Cardiac septum (tissue), 1 donor: Measurements from ENCODE around the gene CNTN4. TPM values are rescaled to one million over a fixed set of nuclear protein-coding genes. Genes with fewer than 3 reads are reported as not detected.

Experiments
- DNase-seq: peaks from one replicate; pipeline ENCODE4 v3.0.0-alpha.2; 2020; ENCODE audit warnings: low spot score
- intact Hi-C: fragments of 100-400 bp; cut with DNase I; formaldehyde crosslinking; loops from one replicate; pipeline ENCODE4 v1.14.0; 2022
- total RNA-seq: library from RNA; stranded (reverse); fragmentation: NEBNext Ultra II Directional; extraction: Animal tissue kit (Norgen Biotek cat#: 25700); gene quantifications from one replicate; pipeline ENCODE4 v1.2.1, GENCODE V29; 2021
- donor health status: DM: no; HTN: no; CAD: no.

CNTN4 gene
- total RNA-seq, 1 donor from 2014 or later = 2.8 TPM

DNA sequence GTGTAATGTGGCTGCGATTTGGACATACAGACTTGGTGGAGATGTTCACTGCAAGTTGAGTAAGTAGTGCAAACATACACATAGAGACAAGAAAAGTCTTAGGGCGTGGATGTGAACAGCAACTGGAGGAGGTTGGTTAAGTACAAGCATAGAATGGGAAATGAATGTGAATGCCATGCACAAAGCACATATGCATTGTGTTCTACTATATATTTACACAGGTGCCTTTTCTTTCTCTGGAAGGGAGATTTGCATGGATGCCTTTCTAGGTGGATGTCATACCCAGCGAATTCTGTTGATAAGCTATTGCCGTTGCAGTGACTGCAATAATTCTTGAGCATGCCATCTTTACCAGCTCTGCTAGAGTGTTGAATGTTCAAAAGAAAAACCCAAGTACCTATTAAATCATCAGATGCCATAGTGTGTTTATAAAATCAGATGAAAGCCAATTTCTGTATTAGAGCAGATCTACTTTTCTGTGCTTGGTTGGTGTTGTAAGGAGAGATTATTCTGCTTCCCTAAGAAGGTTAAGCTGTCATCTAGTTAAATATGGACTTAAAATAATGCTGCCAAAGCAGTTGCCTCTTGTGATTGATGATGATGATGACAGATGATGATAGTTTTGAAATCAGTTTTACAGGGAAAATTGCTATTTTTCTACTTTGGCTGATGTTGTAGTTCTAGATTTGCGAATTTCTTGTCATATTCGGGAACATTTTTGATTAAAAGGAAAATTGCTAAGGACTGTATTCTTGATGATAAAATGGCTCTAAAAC, 148.4 kb downstream of the CNTN4 start:
- no peak for DNase-seq
- intact Hi-C loops = no loop called here

DNA sequence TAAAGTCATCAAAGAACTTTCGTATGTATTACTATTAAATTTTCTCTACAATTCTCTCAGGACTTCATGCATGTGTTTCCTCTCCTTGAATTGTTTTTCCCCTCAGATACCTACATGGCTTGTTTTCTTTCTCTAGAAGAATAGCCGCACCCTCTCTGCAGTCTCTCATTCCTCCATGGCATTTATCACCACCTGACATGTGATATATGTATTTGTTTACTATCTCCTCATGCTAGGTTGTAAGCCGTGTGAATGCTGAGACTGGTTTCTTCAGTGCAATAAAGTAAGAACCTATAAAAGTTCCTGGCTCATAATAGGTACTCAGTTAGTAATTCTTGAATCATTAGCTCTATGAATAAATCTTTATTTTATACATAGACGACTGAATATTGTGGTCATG, 149.2 kb downstream of the CNTN4 start:
- DNase-seq = no peak
- intact Hi-C loops = no loop called here

DNA sequence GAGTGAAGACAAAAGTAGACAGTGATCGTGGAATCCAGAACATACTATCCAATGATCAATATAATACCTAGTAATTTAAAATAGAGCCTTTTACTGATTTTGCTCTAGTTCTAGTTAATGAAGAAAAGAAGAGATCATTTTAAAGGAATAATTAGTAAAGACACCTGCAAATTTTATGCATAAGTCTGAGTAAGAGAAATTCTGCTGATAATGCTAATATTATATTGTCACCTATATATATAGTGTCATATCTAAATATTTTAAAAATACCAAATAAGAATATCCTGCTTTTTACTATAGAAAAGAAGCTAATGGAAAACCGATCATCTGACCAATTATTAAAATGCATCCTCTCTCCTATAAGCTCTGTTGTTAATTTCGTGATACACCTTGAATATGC, 152.1 kb downstream of the CNTN4 start:
- intact Hi-C loops = no loop called here
- no peak for DNase-seq

DNA sequence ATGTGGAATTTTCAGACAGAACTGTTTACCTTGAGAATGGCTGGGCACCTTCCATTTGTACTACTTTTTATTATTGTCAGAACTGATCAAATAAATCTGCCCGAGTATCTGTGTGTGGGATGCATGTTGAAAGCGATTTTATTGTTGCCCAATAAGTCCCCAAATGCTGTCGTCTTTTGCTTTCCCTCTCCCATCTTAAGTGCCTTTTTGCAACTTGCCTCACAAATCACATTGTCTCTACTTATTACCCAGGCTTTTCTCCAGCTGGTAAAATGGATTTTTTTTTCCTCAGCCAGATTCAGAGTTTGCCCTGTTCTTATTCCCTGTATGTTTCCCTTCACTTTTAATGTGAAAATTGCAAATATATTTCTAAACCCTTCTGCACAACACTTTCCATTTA, 163.1 kb downstream of the CNTN4 start:
- intact Hi-C loops = no loop called here
- DNase-seq = no peak

DNA sequence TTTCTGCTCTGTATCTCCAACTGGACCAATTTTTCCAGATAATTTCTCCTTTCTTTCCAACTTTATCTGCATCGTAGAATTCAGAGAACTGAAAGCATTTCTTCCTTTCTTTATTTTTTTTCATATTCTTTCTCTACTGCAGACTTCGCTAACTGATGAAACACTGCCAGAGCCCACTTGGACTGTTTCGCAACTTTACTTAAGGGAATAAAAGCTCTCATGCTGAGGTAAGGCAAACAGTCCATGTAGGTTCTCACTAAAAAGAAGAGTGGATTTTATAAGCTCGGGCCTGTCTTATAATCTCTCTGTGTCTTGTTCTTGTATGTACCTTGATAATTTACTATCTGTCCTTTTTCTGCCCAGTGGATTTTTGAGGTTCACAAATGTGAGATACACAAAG, 163.5 kb downstream of the CNTN4 start:
- intact Hi-C loops = no loop called here
- no peak for DNase-seq

DNA sequence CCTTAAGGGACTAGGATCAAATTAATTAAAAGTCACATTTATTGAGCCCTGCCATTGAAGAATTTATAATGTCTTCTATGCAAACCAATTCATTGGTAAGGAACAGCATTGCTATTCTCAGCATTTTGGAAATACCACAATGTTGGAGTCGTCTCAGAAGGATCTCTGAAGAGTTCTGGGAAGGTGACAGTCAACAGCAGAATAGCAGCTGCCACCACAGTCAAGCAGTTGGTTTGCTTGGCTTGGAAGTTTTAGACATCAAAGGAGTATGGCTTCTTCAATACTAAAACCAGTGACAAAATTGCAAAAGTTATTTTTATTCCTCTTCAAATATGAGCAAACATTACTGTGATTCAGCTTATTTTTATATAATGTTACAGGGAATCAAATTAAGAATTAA, 167.9 kb downstream of the CNTN4 start:
- intact Hi-C loops = no loop called here

DNA sequence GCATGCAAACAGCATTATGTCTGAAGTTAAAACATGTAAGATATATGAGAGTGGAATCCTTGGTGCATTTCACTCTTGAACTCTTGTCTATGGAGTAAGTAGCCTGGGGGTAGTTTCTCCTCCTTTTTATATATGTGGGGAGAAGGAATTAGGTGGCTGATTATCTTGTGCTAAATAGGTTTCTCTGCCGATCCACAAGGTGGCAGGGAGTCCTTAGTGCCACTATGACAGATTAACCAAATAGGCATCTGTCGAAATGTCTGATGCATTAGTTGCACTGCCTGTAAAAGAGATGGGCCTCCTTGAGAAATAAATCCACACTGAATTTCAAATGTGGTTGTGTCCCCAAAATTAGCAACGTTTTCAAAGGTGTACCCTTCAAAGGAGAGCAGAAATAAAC, 170.1 kb downstream of the CNTN4 start:
- intact Hi-C loops = no loop called here
- no peak for DNase-seq

More for the DNA sequence above, 167.9 kb downstream of the CNTN4 start:
- no peak for DNase-seq

DNA sequence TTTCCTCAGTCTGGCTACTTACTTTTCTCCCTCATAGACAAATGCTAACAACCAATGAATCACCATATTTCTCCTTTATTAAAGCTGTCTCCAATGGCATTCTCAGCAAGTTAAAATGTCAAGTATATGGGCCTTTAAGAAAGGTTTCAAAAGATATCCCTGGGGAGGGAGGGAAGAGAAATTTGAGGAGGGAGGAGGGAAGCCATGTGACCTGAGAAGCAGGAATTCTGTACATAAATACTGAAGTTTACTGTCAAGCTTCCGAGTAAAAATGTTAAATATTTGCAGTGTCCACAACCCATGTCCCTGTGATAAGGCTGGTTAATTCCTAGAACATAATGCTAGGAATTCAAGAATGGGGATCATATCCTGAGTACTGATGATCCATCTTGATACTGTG, 175.9 kb downstream of the CNTN4 start:
- intact Hi-C loops = no loop called here

DNA sequence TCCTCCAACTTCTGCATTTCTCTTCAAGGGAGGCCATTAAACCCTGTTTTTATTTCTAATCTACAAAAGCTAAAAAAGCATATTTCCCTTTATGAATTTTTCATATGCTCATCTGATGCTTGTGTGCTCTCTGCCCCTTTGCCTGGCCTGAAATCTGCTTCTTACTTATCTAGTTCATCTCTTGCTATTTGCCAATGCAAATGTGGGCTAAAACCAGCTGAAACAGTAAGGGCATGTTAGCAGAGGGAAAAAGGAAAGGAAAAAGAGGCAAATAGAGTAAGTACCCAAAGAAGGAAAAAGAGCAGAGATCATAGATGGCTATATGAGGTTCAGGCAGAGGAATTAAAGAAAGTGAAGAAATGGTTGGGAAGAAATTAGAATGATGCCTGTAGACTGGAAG, 185.2 kb downstream of the CNTN4 start:
- intact Hi-C loops = no loop called here

More for the DNA sequence above, 175.9 kb downstream of the CNTN4 start:
- no peak for DNase-seq

DNA sequence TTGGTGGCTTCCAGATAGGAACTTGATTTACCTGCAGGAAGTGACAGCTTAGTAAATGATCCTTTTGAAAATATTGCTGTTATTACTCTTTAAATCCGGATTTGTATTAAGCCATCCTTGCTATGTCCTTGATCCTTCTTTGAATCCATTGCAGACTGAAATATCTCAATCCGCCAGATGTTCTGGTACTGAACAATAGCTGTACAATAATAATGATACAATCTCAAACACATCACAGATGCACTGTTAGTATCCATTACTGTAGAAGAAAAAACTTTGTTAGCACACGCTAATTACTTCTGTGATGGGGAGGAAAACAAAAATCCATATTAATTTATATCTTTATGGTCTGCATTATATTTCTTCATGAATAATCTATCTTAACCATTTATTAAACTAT, 202.3 kb downstream of the CNTN4 start:
- no peak for DNase-seq
- intact Hi-C loops = no loop called here

More for the DNA sequence above, 185.2 kb downstream of the CNTN4 start:
- DNase-seq = no peak

DNA sequence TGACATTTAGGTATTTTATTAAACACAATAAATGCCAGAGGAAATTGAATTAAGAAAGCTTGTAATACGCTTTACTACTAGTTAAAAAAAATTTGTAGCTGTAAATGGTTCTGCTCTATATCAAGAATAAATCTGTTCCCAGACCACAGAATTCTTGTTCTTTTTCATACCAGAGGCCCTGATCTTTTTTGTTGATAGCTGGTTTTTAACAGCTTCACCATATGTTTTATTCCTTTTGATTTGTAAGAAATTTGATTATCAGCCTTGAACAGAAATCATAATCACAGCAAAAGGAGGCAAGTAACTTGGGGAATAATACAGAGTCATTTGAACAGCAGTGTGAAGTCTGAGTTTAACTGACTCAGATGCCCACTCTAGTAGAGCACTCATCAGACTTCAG, 202.7 kb downstream of the CNTN4 start:
- DNase-seq = no peak
- intact Hi-C loops = no loop called here

DNA sequence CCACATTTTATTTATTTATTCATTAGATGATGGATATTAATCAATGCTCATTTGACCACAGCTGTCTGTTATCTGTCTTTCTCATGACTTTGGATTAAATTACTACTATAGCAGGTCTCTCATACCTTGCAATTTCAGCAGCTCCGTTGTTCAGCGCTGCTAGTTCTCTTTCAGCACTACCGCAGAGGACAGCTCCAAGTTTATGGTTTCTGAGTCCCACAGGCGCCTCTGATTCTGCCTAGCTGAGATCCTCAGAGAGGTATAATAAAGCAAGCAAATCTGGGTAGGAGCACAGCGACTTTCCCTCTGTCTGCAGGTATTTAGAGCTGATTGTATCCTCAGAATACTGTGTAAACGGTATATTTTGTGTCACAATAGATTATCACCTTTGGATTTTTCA, 204.9 kb downstream of the CNTN4 start:
- intact Hi-C loops = no loop called here
- no peak for DNase-seq

DNA sequence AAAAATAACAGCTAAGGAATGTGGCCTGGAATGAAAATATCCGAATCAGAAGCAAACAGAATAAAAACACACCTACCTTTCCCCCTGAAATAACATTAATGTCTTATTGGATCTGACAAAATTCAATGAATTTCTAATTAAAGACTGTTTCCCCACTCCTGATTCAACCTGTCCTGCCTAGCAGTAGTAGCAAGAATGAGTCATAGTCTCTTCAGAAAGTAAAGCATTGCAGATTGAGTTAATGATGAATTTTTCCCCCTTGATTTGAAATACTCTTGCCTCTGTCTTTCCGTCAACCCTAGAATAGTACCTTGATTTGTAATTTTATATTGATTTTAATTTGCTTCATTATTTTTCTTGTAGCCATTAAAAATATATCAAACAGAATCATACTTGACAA, 212.4 kb downstream of the CNTN4 start:
- no peak for DNase-seq
- intact Hi-C loops = no loop called here

DNA sequence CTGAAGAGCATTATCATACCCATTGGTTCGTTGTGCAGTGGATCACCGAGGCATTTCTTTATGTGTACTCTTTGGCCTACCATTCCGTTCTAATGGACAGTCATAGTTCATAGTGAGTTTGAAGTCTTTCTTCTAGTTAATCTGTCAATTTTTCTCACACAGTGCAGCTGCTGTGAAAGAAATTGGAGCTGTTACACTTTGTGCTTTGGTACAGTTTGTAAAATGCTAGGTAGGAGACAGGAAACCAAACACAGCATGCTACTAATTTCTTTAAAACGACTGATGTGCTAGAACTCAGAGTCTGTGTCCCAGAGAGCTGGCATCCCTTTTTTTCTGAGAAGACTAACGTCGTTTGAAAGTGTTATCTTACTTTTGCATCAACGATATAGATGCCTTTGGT, 218.9 kb downstream of the CNTN4 start:
- intact Hi-C loops = no loop called here
- DNase-seq = no peak

DNA sequence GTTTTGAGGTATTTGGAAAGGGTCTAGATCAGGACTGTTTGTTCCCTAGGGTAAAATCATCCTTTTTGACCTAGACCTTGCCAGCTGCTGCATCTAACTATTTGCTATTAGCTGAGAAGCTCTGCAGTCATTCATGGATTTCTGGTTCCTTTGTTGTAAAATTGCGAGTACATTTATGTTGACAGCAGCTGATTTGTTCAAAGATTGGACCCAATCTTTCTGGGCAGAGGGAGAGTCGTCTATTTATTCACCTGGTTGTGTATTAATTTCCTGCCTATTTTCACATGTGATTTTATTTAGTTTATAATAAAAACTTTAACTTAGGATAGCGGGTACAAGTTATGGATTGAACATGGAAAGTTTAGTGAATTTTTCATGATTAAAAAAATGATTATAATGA, 236.3 kb downstream of the CNTN4 start:
- no peak for DNase-seq
- intact Hi-C loops = no loop called here

DNA sequence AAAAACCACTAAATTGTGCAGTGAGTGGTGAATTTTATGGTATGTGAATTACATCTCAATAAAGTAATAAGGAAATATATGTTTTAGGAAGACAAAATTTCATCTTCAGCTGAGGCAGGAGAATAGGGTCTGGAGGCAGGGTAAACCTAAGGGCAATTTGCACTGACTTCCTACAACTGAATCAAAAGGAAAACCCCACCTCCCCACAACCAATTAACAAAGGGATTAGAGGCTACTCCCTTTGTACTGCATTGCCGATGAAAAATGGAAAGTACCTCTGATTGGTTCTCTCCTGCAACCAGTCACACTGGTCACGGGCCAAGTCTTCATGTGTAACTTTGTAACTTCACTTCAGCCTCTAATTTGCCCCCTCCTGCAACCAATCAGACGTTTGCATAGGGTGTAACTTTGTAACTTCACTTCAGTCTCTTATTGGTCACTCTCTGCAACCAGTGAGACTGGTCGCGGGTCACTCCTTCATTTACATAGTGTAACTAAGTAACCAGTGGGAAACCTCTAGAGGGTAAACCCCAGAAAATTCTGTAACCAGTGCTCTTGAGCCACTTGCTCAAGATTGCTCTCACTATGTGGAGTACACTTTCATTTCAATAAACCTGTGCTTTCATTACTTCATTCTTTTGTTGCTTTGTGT, 244.5 kb downstream of the CNTN4 start:
- DNase-seq = no peak
- intact Hi-C loops = no loop called here

DNA sequence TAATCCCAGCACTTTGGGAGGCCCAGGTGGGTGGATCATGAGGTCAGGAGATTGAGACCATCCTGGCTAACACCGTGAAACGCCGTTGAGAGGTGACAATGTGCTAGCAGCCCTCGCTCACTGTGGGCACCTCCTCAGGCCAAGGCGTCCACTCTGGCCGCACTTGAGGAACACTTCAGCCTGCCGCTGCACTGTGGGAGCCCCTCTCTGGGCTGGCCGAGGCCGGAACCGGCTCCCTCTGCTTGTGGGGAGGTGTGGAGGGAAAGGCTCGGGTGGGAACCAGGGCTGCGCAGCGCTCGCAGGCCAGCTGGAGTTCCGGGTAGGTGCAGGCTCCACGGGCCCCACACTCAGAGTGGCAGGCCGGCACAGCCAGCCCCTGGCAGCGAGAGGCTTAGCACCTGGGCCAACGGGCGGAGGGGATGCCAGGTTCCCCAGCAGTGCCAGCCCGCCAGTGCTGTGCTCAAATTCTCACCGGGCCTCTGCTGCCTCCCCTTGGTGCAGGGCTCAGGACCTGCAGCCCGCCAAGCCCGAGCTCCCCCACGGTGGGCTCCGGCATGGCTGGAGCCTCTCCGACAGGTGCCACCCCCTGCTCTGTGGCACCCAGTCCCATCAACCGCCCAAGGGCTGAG, 253.6 kb downstream of the CNTN4 start:
- no peak for DNase-seq
- intact Hi-C loops = loop anchor here (10.0 kb wide), 1 partner anchor 103 kb away; no protein-coding TSS in a partner anchor

DNA sequence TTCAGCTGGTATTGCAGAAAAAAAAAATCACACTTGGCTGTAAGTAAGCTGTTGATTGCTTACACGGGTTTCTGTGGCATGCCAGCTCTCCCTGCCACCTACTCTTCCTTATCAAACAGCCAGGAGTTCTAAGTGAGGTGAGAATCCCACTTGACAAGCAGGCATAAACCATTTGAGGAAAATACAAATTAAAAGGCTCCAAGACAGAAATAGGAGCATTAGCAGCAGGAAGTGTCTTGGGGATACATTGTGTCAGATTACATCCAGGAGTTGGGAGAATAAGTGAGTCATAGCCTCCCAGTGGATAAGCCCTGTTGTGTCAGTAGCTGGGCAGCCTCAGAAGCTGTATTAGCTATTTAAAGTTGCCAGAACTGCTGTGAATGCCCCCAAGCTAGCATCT, 256.0 kb downstream of the CNTN4 start:
- intact Hi-C loops = loop anchor here (10.0 kb wide), 1 partner anchor 100 kb away; no protein-coding TSS in a partner anchor
- DNase-seq = no peak

DNA sequence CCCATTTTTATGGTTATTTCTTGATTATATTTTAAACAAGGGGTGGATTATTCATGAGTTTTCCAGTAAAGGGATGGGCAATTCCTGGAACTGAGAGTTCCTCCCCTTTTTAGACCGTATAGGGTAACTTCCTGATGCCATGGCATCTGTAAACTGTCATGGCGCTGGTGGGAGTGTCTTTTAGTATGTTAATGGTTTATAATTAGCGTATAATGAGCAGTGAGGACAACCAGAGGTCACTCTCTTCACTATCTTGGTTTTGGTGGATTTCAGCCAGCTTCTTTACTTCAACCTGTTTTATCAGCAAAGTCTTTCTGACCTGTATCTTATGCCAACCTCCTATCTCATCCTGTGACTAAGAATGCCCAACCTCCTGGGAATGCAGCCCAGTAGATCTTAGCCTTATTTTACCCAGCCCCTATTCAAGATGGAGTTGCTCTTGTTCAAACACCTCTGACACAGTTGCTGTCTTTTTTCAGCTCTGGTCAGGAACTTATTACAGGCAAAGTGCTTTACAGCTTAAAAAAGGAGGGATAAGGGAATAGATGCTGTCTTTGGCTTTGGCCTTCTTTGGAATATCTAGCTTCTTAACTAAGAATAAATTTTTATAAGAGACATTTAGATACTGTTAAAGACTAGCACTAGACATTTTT, 257.8 kb downstream of the CNTN4 start:
- intact Hi-C loops = loop anchor here (10.0 kb wide), 1 partner anchor 98 kb away; no protein-coding TSS in a partner anchor
- no peak for DNase-seq

DNA sequence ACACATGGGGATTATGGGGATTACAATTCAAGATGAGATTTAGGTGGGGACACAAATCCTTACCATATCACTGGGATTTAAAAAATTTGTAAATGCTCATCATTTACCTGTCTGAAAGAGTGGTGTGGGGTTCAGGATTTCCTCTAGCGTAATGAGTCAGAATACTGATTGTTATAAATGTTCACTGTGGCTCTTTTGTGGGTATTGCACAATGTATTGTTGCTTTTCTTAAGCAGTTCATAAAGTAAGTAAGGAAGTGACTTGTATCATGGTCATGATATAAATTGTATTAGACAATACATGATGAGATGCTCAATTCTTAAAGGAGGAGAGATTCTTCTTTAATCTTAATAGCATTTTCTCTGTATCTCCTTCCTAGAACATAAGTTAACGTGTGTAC, 262.1 kb downstream of the CNTN4 start:
- no peak for DNase-seq
- intact Hi-C loops = no loop called here
